H9 (cell line): Measurements from ENCODE around the gene NOSIP. TPM values are rescaled to one million over a fixed set of nuclear protein-coding genes. Genes with fewer than 3 reads are reported as not detected.
A peak's percentile ranks its signal among the peaks of the same experiment; 100 is the strongest.

Experiments
- DNase-seq: peaks from one replicate; pipeline ENCODE4 v3.0.0-alpha.2; 2017
- H2AFZ ChIP-seq: one replicate; pipeline ENCODE4 v1.6.1; 2013; ENCODE audit warnings: mild to moderate bottlenecking, low read length, control low read depth, moderate library complexity
- H2AK5ac ChIP-seq: 2 replicates; pipeline ENCODE4 v1.6.1; 2013; ENCODE audit warnings: low read length, control low read depth, mixed read lengths; ENCODE audit not compliant: insufficient read length
- H2BK120ac ChIP-seq: one replicate; pipeline ENCODE4 v1.6.1; 2013; ENCODE audit warnings: low read depth, mild to moderate bottlenecking, low read length, control low read depth, inconsistent platforms; ENCODE audit not compliant: poor library complexity, severe bottlenecking
- H2BK12ac ChIP-seq: 2 replicates; pipeline ENCODE4 v1.6.1; 2013; ENCODE audit warnings: low read length, control low read depth, mixed read lengths, low read depth; ENCODE audit not compliant: insufficient read length
- H2BK15ac ChIP-seq: 2 replicates; pipeline ENCODE4 v1.6.1; 2013; ENCODE audit warnings: low read depth, low read length, control low read depth
- H2BK20ac ChIP-seq: one replicate; pipeline ENCODE4 v1.6.1; 2013; ENCODE audit warnings: low read depth, mild to moderate bottlenecking, low read length, control low read depth, inconsistent platforms; ENCODE audit not compliant: poor library complexity, severe bottlenecking
- H2BK5ac ChIP-seq: 2 replicates; pipeline ENCODE4 v1.6.1; 2013; ENCODE audit warnings: low read length, control low read depth, mixed read lengths; ENCODE audit not compliant: insufficient read length
- H3K14ac ChIP-seq: 2 replicates; pipeline ENCODE4 v1.6.1; 2013; ENCODE audit warnings: low read length, control low read depth; ENCODE audit not compliant: insufficient read depth
- H3K18ac ChIP-seq: 2 replicates; pipeline ENCODE4 v1.6.1; 2013; ENCODE audit warnings: low read depth, mild to moderate bottlenecking, mixed read lengths, low read length, control low read depth; ENCODE audit not compliant: insufficient read length
- H3K23ac ChIP-seq: 2 replicates; pipeline ENCODE4 v1.6.1; 2013; ENCODE audit warnings: low read length, control low read depth, mixed read lengths, low read depth; ENCODE audit not compliant: insufficient read length
- H3K23me2 ChIP-seq: 2 replicates; pipeline ENCODE4 v1.6.1; 2013; ENCODE audit warnings: low read depth, mild to moderate bottlenecking, mixed read lengths, low read length, control low read depth; ENCODE audit not compliant: insufficient read length, poor library complexity, severe bottlenecking
- H3K27ac ChIP-seq: 2 replicates; pipeline ENCODE4 v1.5.1; 2013; ENCODE audit warnings: low read length, control low read depth, mixed read lengths, low read depth; ENCODE audit not compliant: insufficient read length
- H3K27me3 ChIP-seq: 2 replicates; pipeline ENCODE4 v1.6.1; 2013; ENCODE audit warnings: low read length, control low read depth, inconsistent platforms; ENCODE audit not compliant: insufficient read depth
- H3K4ac ChIP-seq: 2 replicates; pipeline ENCODE4 v1.6.1; 2013; ENCODE audit warnings: low read depth, mild to moderate bottlenecking, control low read depth, inconsistent platforms, low read length, moderate library complexity
- H3K4me1 ChIP-seq: 2 replicates; pipeline ENCODE4 v1.6.1; 2013; ENCODE audit warnings: low read length, control low read depth, inconsistent platforms; ENCODE audit not compliant: insufficient read depth
- H3K4me2 ChIP-seq: 2 replicates; pipeline ENCODE4 v1.6.1; 2013; ENCODE audit warnings: low read length, control low read depth, mixed read lengths; ENCODE audit not compliant: insufficient read length, insufficient read depth
- H3K56ac ChIP-seq: 2 replicates; pipeline ENCODE4 v1.6.1; 2013; ENCODE audit warnings: low read depth, mild to moderate bottlenecking, mixed read lengths, low read length, control low read depth; ENCODE audit not compliant: insufficient read length
- H3K79me1 ChIP-seq: 2 replicates; pipeline ENCODE4 v1.6.1; 2013; ENCODE audit warnings: low read depth, mild to moderate bottlenecking, moderate library complexity, low read length, control low read depth, inconsistent platforms; ENCODE audit not compliant: insufficient read depth, poor library complexity, severe bottlenecking
- H3K79me2 ChIP-seq: 2 replicates; pipeline ENCODE4 v1.6.1; 2013; ENCODE audit warnings: low read length, control low read depth, inconsistent platforms; ENCODE audit not compliant: insufficient read depth
- H3K9ac ChIP-seq: 2 replicates; pipeline ENCODE4 v1.6.1; 2013; ENCODE audit warnings: low read length, control low read depth, mixed read lengths; ENCODE audit not compliant: insufficient read length; ENCODE audit errors: extremely low read depth
- H3K9me3 ChIP-seq: one replicate; pipeline ENCODE4 v1.6.1; 2013; ENCODE audit warnings: low read depth, low read length, inconsistent platforms; ENCODE audit not compliant: control insufficient read depth
- H3T11ph ChIP-seq: one replicate; pipeline ENCODE4 v1.6.1; 2013; ENCODE audit warnings: mild to moderate bottlenecking, low read length, control low read depth, inconsistent platforms
- H4K20me1 ChIP-seq: one replicate; pipeline ENCODE4 v1.6.1; 2013; ENCODE audit not compliant: control insufficient read depth, insufficient read length, insufficient read depth
- H4K5ac ChIP-seq: 2 replicates; pipeline ENCODE4 v1.6.1; 2013; ENCODE audit warnings: low read depth, mild to moderate bottlenecking, mixed read lengths, low read length, control low read depth; ENCODE audit not compliant: insufficient read length
- H4K8ac ChIP-seq: replicated peaks from 2 replicates; pipeline ENCODE4 v1.6.1; 2013; ENCODE audit warnings: low read length, control low read depth, mixed read lengths, low read depth; ENCODE audit not compliant: insufficient read length
- H4K91ac ChIP-seq: 2 replicates; pipeline ENCODE4 v1.6.1; 2013; ENCODE audit warnings: low read depth, mild to moderate bottlenecking, moderate library complexity, mixed read lengths, low read length, control low read depth; ENCODE audit not compliant: insufficient read length
- H3K27ac Mint-ChIP-seq, 3 experiments: 2 replicates in 2 of 3; 3 replicates in 1 of 3; pipeline ENCODE4 v1.8.0; 2020 to 2021; ENCODE audit warnings: mixed read lengths in 3 of 3, mild to moderate bottlenecking in 1 of 3, moderate library complexity in 1 of 3
- H3K27me3 Mint-ChIP-seq: 2 replicates; pipeline ENCODE4 v1.8.0; 2021; ENCODE audit warnings: low read depth, mild to moderate bottlenecking, moderate library complexity, mixed read lengths
- H3K36me3 Mint-ChIP-seq, 3 experiments: 2 replicates in 2 of 3; 3 replicates in 1 of 3; pipeline ENCODE4 v1.8.0; 2020 to 2021; ENCODE audit warnings: low read depth in 3 of 3, mixed read lengths in 3 of 3; ENCODE audit not compliant: insufficient read depth in 1 of 3
- H3K4me1 Mint-ChIP-seq, 2 experiments: 2 replicates each; pipeline ENCODE4 v1.8.0; 2020; ENCODE audit warnings: mixed read lengths in 2 of 2
- H3K4me3 Mint-ChIP-seq, 2 experiments: 2 replicates in 1 of 2; 3 replicates in 1 of 2; pipeline ENCODE4 v1.8.0; 2020 to 2021; ENCODE audit warnings: mild to moderate bottlenecking in 2 of 2, mixed read lengths in 2 of 2, moderate library complexity in 1 of 2
- H3K9me3 Mint-ChIP-seq, 2 experiments: 2 replicates in 1 of 2; 3 replicates in 1 of 2; pipeline ENCODE4 v1.8.0; 2020; ENCODE audit warnings: mild to moderate bottlenecking in 2 of 2, mixed read lengths in 2 of 2, moderate library complexity in 1 of 2
- WGBS: extraction: QIAGEN DNeasy Blood & Tissue Kit; methylation state at CpG from one replicate; pipeline ENCODE4 v1.1.7; 2013; ENCODE audit warnings: missing lambda C conversion rate, low lambda C conversion rate, mixed read lengths; ENCODE audit not compliant: insufficient read length; ENCODE audit errors: extremely low coverage; 5-methylcytosine and 5-hydroxymethylcytosine counted together
- total RNA-seq: library from RNA; stranded (reverse); gene quantifications from 2 replicates; pipeline ENCODE4 v1.2.1, GENCODE V29; 2021
- TF ChIP-seq, protein P1 (sequence below): fragments of 200-600 bp; sonication (generic); conservative IDR thresholded peaks from 3 replicates; pipeline ENCODE4 v1.8.0; 2021; ENCODE audit warnings: antibody characterized with exemption, mild to moderate bottlenecking

NOSIP gene
- total RNA-seq, 1 experiment from 2014 or later, result 78.4 TPM

DNA sequence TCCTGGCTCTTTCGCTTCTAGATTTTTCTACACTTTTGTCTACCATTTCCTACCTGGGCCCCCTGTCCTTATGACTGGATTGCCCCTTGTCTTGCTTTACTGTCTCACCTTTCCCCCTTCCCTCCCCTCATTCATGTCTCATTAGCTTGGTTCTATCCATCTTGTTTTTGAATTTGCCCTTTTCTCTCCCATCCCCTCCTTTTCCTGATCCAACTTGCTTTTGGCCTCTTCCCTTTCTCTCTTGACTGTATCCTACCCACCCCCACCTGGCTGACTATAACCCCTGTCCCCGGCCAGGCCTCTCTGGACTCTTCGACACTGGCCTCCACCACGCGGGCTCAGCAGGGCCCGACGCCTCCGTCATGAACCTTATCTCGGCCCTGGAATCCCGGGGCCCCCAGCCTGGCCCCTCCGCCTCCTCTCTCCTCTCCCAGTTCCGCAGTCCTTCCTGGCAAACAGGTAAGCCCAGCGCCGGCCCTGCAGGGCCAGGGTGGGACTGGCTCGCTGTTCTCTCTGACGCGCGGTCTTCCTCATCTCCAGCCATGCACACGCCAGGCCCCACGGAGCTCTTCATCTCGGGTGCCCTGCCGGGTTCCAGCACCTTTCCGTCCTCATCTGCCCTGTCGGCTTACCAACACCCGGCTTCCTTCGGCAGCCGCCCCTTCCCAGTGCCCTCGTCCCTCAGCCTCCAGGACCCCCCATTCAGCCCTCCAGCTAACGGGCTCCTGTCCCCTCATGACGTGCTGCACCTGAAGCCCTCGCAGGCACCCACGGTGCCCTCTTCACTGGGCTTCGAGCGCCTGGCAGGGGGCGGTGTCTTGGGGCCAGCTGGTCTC lies 14.0 kb upstream of the NOSIP start:
- H4K8ac ChIP-seq, result no peak overlapping the region
- H3K9me3 ChIP-seq, result no peaks in the 10 kb centered on the region
- no peak overlapping the region for H3K4ac ChIP-seq
- H4K91ac ChIP-seq, result no peak overlapping the region
- Mint-ChIP-seq H3K27me3 (no peaks in the 10 kb centered on the region), H3K4me1 (peaks cover 10 to 21% of the 10 kb centered on the region in 2 experiments), H3K9me3 (no peaks in the 10 kb centered on the region; a peak in 2 of 5 replicates), H3K4me3 (peak overlapping the region in 1 of 2 experiments; percentile 94; a peak in 3 of 5 replicates), H3K36me3 (peaks cover 22 to 40% (median 34%) of the 10 kb centered on the region in 3 experiments; a peak in 6 of 7 replicates), H3K27ac (peak overlapping the region; percentile 42 to 90 (median 89))
- H2AFZ ChIP-seq, result no peak overlapping the region
- H3K27me3 ChIP-seq, result no peaks in the 10 kb centered on the region
- no peak overlapping the region for H3K23ac ChIP-seq
- peaks cover 14% of the 10 kb centered on the region for H3K23me2 ChIP-seq
- H2BK12ac ChIP-seq, result no peak overlapping the region
- H2BK120ac ChIP-seq, result no peak overlapping the region
- no peak overlapping the region for H3K9ac ChIP-seq
- no peak overlapping the region for H2BK5ac ChIP-seq
- H3K27ac ChIP-seq, result no peak overlapping the region
- H3K79me1 ChIP-seq, result peaks cover 11% of the 10 kb centered on the region
- H3T11ph ChIP-seq, result no peak overlapping the region
- no peak overlapping the region for H3K14ac ChIP-seq
- no peak overlapping the region for H2BK15ac ChIP-seq
- TF ChIP-seq, protein P1, sequence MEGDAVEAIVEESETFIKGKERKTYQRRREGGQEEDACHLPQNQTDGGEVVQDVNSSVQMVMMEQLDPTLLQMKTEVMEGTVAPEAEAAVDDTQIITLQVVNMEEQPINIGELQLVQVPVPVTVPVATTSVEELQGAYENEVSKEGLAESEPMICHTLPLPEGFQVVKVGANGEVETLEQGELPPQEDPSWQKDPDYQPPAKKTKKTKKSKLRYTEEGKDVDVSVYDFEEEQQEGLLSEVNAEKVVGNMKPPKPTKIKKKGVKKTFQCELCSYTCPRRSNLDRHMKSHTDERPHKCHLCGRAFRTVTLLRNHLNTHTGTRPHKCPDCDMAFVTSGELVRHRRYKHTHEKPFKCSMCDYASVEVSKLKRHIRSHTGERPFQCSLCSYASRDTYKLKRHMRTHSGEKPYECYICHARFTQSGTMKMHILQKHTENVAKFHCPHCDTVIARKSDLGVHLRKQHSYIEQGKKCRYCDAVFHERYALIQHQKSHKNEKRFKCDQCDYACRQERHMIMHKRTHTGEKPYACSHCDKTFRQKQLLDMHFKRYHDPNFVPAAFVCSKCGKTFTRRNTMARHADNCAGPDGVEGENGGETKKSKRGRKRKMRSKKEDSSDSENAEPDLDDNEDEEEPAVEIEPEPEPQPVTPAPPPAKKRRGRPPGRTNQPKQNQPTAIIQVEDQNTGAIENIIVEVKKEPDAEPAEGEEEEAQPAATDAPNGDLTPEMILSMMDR, result no peak
- H3K79me2 ChIP-seq, result peaks cover 5% of the 10 kb centered on the region; the same call in 1 of the 2 replicates
- no peaks in the 10 kb centered on the region; the same call in 1 of the 2 replicates for H3K4me1 ChIP-seq
- H2BK20ac ChIP-seq, result no peak overlapping the region
- no peak overlapping the region for H2AK5ac ChIP-seq
- no peak overlapping the region for H3K18ac ChIP-seq
- no CpG with 5 or more reads among the region's 35 CpGs for WGBS
- DNase-seq, result no peak
- H4K5ac ChIP-seq, result no peak overlapping the region
- H4K20me1 ChIP-seq, result no peaks in the 10 kb centered on the region
- no peak overlapping the region for H3K56ac ChIP-seq
- H3K4me2 ChIP-seq, result peak overlapping the region; percentile 19
